HL-60 (cell line): ENCODE data around the gene KLHDC4.

ENCODE experiments used
- CTCF ChIP-seq: IDR thresholded peaks from one replicate; pipeline ENCODE4 v1.5.1; 2011; ENCODE audit warnings: low read length, control low read depth, inconsistent platforms; ENCODE audit not compliant: insufficient read depth
- TF ChIP-seq, protein P1 (sequence below): IDR thresholded peaks from 2 replicates; pipeline ENCODE4 v1.6.1; 2012; ENCODE audit warnings: low read depth; ENCODE audit not compliant: insufficient replicate concordance

DNA sequence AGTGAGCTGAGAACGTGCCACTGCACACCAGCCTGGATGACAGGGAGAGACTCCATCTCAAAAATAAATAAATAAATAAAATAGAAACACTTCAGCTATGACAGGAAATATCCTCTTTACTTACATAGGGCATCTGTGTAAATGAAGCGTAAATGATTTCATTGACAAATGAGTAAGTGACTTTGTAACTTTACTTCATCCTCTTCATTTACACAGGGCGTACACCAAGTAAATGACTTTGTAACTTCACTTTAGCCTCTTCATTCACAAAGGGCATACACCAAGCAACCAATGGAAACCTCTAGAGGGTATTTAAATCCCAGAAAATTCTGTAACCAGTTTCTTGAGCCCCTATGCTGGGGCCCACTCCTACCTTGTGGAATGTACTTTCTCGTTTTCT, 16.2 kb upstream of the KLHDC4 start:
- no peak for TF ChIP-seq CTCF
- TF ChIP-seq, protein P1, sequence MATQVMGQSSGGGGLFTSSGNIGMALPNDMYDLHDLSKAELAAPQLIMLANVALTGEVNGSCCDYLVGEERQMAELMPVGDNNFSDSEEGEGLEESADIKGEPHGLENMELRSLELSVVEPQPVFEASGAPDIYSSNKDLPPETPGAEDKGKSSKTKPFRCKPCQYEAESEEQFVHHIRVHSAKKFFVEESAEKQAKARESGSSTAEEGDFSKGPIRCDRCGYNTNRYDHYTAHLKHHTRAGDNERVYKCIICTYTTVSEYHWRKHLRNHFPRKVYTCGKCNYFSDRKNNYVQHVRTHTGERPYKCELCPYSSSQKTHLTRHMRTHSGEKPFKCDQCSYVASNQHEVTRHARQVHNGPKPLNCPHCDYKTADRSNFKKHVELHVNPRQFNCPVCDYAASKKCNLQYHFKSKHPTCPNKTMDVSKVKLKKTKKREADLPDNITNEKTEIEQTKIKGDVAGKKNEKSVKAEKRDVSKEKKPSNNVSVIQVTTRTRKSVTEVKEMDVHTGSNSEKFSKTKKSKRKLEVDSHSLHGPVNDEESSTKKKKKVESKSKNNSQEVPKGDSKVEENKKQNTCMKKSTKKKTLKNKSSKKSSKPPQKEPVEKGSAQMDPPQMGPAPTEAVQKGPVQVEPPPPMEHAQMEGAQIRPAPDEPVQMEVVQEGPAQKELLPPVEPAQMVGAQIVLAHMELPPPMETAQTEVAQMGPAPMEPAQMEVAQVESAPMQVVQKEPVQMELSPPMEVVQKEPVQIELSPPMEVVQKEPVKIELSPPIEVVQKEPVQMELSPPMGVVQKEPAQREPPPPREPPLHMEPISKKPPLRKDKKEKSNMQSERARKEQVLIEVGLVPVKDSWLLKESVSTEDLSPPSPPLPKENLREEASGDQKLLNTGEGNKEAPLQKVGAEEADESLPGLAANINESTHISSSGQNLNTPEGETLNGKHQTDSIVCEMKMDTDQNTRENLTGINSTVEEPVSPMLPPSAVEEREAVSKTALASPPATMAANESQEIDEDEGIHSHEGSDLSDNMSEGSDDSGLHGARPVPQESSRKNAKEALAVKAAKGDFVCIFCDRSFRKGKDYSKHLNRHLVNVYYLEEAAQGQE: no peak
